Measurements from ENCODE around the gene SFSWAP.

DNA sequence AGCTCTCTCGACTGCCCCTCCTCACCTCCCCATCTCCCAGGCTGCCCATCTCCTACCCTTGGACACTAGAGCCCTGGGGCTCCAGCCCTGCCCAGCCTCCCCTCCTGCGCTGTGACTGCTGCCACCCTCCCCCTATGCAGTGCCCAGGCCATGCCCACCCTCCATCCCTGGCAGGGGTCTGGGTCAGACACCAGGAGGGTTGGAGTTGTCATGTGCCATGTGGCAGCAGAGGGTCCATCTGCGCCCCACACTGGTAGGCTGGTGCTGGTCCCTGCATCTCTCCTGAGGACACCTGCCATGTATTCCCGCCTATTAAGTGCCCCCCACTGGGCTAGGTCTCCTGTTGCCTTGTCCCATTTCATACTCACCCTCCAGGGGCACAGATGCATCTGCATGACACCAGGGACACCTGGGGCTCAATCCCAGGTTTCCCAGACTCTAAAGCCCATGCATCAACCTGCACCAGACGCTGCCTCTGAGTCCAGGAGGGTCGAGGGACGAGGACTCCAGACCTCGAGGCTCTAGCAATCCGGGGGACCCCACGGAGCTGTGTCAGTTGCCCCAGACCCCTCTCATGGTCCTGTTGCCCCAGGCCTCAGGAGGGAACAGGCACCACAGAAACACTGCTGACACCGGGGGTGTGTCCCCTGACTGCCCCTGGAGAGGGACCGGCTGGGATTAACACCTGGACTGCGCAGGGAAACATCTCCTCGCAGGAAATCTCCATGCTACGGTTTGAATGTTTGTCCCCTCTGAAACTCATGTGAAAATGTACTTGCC is 23.4 kb upstream of the SFSWAP start:
- TF ChIP-seq TAF1 (IDR thresholded peaks at IDR 0.05; ENCODE audit: low read depth, low read length) = no peak
- TF ChIP-seq POLR2A (IDR thresholded peaks at IDR 0.05; ENCODE audit: low read depth, low read length) = no peak
- no peak for TF ChIP-seq POLR2AphosphoS5 (IDR thresholded peaks at IDR 0.05; ENCODE audit: low read depth, low read length)

Measured in GM12891 (cell line).